Stimulated activated CD8-positive, alpha-beta memory T cell treated with anti-CD3 and anti-CD28 coated beads, Interleukin-7, amount 100 ng/mL, for 48 hours (primary cell): ENCODE results near the gene KCTD21.

Experiments
- DNase-seq, 2 donors: peaks; one replicate each; pipeline ENCODE4 v3.0.0-alpha.2; 2020; ENCODE audit warnings: low read depth in 1 of 2; ENCODE audit errors: extremely low read depth in 1 of 2

Gene KCTD21

DNA sequence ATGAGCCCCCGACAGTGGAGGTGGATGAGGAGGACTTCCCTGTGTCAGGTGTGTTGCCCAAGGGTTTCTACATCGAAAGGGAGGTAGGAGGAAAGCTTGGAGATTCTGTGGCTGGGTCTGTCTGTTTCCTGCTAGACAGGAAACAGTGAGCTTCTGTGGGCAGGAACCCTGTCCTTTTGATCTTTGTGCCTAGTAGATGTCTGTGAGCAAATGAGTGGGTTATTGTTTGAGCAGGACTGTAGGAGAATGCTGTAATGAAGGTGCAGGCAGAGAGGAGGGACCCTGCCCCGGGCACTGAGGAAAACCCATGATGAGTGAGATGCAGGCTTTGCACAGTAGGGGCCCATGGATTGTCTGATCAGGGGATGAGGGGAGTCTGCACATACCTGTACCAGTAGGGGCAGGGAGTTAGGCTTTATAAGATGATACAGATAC lies 14.3 kb upstream of the KCTD21 start:
- peak in 1 of 2 donors; percentile 19 for DNase-seq

GRCh38 chr11:78201096-78201818 lies 12.8 kb upstream of the KCTD21 start:
- DNase-seq: no peak

GRCh38 chr11:78200553-78200952 lies 12.1 kb upstream of the KCTD21 start:
- no peak for DNase-seq

DNA sequence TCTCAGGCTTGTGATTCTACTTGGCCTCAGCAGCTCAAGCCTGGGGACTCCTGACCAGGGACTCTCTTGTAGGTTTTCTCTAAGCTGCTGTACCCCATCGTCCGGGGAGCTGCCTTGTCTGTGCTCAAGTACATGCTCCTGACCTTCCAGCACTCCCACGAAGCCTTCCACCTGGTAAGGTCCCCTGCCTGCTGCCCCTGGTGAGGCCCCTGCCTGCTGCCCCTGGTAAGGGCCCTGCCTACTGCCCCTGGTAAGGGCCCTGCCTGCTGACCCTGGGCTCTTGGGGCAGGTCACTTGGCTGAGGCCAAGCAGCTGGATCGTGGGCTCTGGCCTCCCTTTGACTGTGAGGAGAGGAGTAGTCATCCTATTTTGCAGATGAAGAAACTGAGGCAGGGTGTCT lies 11.6 kb upstream of the KCTD21 start:
- no peak for DNase-seq

- DNase-seq: no peak
Measured at GRCh38 chr11:78199653-78200015, 11.2 kb upstream of the KCTD21 start.

DNA sequence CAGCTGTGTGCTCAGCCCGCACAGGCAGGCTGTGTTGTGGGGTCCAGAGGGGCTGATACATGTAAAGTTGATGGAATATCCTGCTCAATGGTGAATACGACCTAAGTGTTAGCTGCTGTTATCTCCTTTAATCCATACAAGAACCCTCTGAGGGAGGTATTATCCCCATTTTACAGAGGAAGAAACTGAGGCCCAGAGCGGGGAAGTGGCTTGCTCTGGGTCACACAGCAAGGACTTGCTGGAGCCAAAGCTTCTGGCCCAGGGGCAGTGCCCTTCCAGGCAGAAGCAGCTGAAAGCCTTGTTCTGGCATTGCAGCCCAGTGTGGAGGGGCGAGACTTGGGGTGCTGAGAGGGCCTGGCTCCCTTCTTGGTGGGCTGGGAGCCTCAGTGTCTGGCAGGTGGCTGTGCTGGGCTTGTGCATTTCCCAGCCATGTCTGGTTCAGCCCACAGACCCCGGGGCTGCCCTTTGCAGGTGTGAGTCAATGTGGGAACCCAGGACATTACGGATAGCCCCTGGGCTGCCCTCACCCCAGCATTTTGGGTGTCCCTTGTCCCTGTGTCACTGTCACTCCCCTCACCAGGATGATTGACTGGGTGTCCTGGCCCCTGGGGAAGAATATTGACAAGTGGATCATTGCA lies 10.7 kb upstream of the KCTD21 start:
- no peak for DNase-seq

DNA sequence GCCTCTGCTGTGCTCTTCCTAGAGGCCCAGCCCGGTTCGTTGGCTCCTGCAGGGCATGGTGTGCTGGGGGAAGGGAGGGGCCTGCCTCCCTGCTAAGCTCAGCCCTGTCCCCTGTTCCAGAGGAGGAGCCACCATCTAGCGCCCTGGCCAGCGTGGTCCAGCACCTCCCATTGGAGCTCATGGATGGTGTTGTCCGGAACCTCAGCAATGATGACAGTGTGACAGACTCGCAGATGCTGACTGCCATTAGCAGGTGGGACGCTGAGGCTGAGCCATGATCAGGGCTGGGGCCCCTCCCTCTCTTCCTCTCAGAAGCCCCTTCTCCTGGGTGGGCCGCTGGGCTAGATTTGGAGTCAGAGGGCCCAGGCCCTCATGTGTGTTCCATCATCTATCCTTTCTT lies 9.4 kb upstream of the KCTD21 start:
- no peak for DNase-seq

GRCh38 chr11:78196661-78197091 lies 8.2 kb upstream of the KCTD21 start:
- no peak for DNase-seq

GRCh38 chr11:78195917-78196560 lies 7.6 kb upstream of the KCTD21 start:
- no peak for DNase-seq

GRCh38 chr11:78194490-78194889 lies 6.1 kb upstream of the KCTD21 start:
- DNase-seq: no peak

GRCh38 chr11:78193806-78194205 lies 5.4 kb upstream of the KCTD21 start:
- no peak for DNase-seq

DNA sequence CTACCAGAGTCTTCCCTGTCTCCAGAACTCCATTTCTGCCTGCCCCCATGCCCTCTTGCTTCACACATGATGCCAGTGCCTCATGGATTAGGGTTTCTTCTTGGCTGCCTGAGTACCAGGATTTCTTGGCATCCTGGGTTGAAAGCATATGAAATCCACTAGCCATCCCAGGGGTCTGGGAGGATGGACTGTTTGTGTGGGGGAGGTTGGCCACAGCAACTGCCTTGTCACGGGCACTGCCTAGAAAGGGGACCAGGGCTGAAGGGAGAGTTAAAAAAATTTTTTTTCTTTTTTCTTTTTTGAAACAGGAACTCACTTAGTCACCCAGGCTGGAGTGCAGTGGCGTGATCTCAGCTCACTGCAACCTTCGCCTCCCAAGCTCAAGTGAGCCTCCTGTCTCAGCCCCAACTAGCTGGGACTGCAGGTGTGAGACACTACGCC lies 4.5 kb upstream of the KCTD21 start:
- no peak for DNase-seq

GRCh38 chr11:78192223-78192719 lies 3.8 kb upstream of the KCTD21 start:
- DNase-seq: no peak

GRCh38 chr11:78190871-78191538 lies 2.6 kb upstream of the KCTD21 start:
- no peak for DNase-seq

DNA sequence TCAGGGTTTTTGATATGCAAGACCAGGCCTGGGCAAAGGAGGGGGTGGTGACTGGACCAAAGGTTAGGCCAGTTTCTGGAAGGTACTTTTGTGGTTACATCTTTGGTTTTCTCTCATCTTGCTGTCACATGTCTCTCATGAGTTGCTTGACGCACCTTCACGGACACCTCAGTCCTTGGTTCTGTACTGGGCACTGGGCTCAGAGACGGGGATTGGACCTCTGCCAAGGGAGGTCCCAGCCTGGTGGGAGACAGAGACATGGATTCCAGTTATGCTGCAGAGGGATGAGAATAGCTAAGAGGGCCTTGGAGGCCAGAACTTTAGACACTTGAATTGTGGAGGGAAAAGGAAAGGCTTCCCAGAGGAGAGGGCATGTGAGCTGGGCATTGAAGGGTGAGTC lies 1.9 kb upstream of the KCTD21 start:
- no peak for DNase-seq

DNA sequence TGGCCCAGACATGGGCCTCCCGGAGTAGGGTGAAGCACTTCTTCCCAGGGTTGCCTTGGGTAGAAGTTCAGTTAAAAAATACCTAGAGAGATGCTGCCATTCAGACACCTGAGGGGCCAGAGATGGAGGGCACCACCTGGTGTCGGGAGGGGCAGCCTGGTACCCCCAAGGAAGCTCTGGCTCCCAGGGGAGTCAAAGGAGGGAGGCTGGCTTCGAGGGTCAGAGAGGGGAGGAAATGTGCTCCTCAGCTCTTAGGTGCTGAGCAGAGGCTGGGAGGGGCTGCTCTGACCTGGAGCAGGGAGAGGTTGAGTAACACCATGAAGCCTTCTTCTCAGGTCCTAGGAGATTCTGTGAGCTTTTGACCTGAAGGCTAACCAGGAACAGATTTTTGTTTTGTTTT lies 1.4 kb upstream of the KCTD21 start:
- DNase-seq: no peak

- no peak for DNase-seq
Measured at GRCh38 chr11:78189174-78189724, 823 bp upstream of the KCTD21 start.

DNA sequence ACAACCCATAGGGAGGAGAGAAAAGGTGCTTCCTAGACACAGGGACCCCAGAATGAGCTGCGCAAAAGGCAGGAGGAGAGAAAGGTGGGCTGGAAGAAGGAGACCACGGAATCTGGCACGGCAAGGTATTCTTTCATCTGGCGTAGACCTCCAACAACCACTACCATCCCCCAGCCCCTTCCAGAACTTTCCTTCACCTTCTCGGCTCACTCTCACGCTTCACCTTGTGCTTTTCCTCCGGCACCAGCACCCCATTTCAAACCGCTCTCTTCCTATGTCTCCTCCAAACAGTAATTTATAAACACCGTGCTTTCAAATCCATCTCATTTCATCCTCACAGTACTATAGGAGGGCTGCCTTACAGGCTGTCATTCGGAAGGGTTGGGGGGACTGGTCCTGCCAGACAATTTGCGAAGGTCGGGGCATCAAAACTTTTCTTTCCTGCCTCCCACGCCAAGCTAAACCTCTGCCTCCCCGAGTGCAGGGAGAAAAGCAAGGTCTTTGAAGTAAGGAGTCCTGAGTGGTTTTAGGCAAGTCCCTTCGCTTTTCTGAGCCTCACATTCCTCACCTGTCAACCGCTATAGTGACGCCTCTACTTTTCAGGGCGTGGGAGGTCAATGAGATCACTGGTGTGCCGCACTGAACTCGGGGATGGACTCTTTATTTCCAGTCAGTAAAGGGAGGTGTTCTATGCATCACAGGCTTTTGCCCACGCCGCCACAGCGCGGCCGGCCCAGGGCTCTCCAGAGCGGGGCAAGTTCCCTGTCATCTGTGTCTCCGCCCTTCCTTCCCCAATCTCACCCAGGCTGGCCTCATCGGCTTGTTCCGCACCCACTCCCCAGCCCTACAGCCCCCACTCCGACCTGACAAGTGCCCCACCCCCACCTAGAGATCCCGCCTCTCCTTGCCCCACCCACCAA lies 800 bp downstream of the KCTD21 start:
- peak; percentile 59 to 82 for DNase-seq

- DNase-seq: no peak
Measured at GRCh38 chr11:78181185-78181584, 7.2 kb downstream of the KCTD21 start.

DNA sequence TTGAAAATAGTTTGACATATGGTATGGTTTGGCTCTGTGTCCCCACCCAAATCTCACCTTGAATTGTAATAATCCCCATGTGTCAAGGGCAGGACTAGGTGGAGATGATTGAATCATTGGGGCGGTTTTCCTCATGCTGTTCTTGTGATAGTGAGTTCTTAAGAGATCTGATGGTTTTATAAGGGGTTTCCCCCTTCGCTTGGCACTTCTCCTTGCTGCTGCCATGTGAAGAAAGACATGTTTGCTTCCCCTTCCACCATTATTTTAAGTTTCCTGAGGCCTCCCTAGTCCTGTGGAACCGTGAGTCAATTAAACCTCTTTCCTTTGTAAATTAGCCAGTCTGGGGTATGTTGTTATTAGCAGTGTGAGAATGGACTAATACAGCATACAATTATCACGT lies 7.7 kb downstream of the KCTD21 start:
- DNase-seq: no peak
